A549 (cell line): Measurements from ENCODE around the gene FNIP1. TPM values are rescaled to one million over a fixed set of nuclear protein-coding genes. Genes with fewer than 3 reads are reported as not detected.

Experiments used
- ATAC-seq, 2 experiments: fragments of 200-7000 bp in 1 of 2; fragments of >200 bp in 1 of 2; cut with Nextera tagmentation in 1 of 2; cut with Tn5 transposase in 1 of 2; 3 replicates each; pipeline versions ENCODE4 v1.8.0 to v1.9.1; 2018 to 2020; ENCODE audit warnings: mild to moderate bottlenecking in 1 of 2, moderate library complexity in 1 of 2
- CTCF ChIA-PET: fragments of 300-600 bp; sonication (Branson Sonifier 250); formaldehyde crosslinking; extraction: SDS; loops from one replicate; lab custom pipeline; 2021; ENCODE audit warnings: antibody characterized with exemption, inconsistent platforms; lab: Yijun Ruan, JAX
- POLR2A ChIA-PET: fragments of 350-600 bp; formaldehyde crosslinking; extraction: SDS; loops from one replicate; lab custom pipeline; 2021; ENCODE audit warnings: antibody characterized with exemption, inconsistent platforms; lab: Yijun Ruan, JAX
- DNase-seq, 2 experiments: peaks; one replicate each; pipeline versions ENCODE4 v3.0.0 to v3.0.0-alpha.2; 2011 to 2016; ENCODE audit warnings: low read depth in 1 of 2, low spot score in 1 of 2
- FAIRE-seq: peaks from 2 replicates; lab custom pipeline; 2011; peaks lifted over from hg19 to GRCh38; lab: Jason Lieb, UNC
- H3K27ac ChIP-seq, 2 experiments: fragments of >200 bp; sonication (Bioruptor Twin); formaldehyde crosslinking; 3 replicates each; pipeline ENCODE4 v1.5.1; 2016 to 2017
- H3K4me1 ChIP-seq: fragments of >200 bp; sonication (Bioruptor Twin); formaldehyde crosslinking; 3 replicates; pipeline ENCODE4 v1.6.1; 2016
- H3K4me2 ChIP-seq: fragments of >200 bp; sonication (Bioruptor Twin); formaldehyde crosslinking; 3 replicates; pipeline ENCODE4 v1.6.1; 2016
- H3K4me3 ChIP-seq: fragments of >200 bp; sonication (Bioruptor Twin); formaldehyde crosslinking; 3 replicates; pipeline ENCODE4 v1.5.1; 2016
- H3K9me3 ChIP-seq: fragments of >200 bp; sonication (Bioruptor Twin); formaldehyde crosslinking; 3 replicates; pipeline ENCODE4 v1.6.1; 2016
- CHD4 ChIP-seq: fragments of 200-600 bp; sonication (generic); IDR thresholded peaks from 2 replicates; pipeline ENCODE4 v1.6.1; 2016; ENCODE audit warnings: antibody characterized with exemption, mild to moderate bottlenecking, borderline replicate concordance
- EHMT2 ChIP-seq: fragments of 200-600 bp; sonication (generic); IDR thresholded peaks from 2 replicates; pipeline ENCODE4 v1.6.1; 2016; ENCODE audit warnings: antibody characterized with exemption, low read depth, mild to moderate bottlenecking, moderate library complexity
- FOXS1 ChIP-seq: fragments of 250-450 bp; sonication (Bioruptor Pico); IDR thresholded peaks from 2 replicates; pipeline ENCODE4 v1.5.0; 2020; ENCODE audit warnings: mild to moderate bottlenecking, moderate library complexity
- HMGXB4 ChIP-seq: fragments of 250-450 bp; sonication (Bioruptor Pico); IDR thresholded peaks from 2 replicates; pipeline ENCODE4 v1.5.0; 2021; ENCODE audit warnings: mild to moderate bottlenecking, moderate library complexity, borderline replicate concordance
- KDM5A ChIP-seq: fragments of 200-600 bp; sonication (generic); IDR thresholded peaks from 2 replicates; pipeline ENCODE4 v1.6.1; 2016; ENCODE audit warnings: antibody characterized with exemption, mild to moderate bottlenecking
- MAFK ChIP-seq: fragments of 450-650 bp; IDR thresholded peaks from 2 replicates; pipeline ENCODE4 v1.6.1; 2014; ENCODE audit not compliant: partially characterized antibody
- MAX ChIP-seq: IDR thresholded peaks from 2 replicates; pipeline ENCODE4 v1.6.1; 2012
- NR3C1 ChIP-seq: fragments of >200 bp; sonication (Bioruptor Twin); formaldehyde crosslinking; IDR thresholded peaks from 3 replicates; pipeline ENCODE4 v1.6.1; 2017
- POLR2AphosphoS2 ChIP-seq: conservative IDR thresholded peaks from 2 replicates; pipeline ENCODE4 v1.6.1; 2012; ENCODE audit warnings: low read length, improper control_type of control experiment, inconsistent platforms
- RAD21 ChIP-seq, 2 experiments: fragments of >200 bp in 1 of 2; sonication (Bioruptor Twin) in 1 of 2; formaldehyde crosslinking in 1 of 2; IDR thresholded peaks in 1 of 2; conservative IDR thresholded peaks in 1 of 2; 2 replicates in 1 of 2; 3 replicates in 1 of 2; pipeline ENCODE4 v1.6.1; 2012 to 2018; ENCODE audit warnings: inconsistent platforms in 1 of 2
- REST ChIP-seq: fragments of 200-600 bp; sonication (generic); IDR thresholded peaks from 2 replicates; pipeline ENCODE4 v1.6.1; 2016; ENCODE audit warnings: antibody characterized with exemption, mild to moderate bottlenecking, moderate library complexity
- ZC3H11A ChIP-seq: fragments of 450-650 bp; IDR thresholded peaks from 2 replicates; pipeline ENCODE4 v1.6.1; 2014; ENCODE audit warnings: antibody characterized with exemption, mild to moderate bottlenecking
- ZSCAN20 ChIP-seq: fragments of 250-450 bp; sonication (Bioruptor Pico); IDR thresholded peaks from 2 replicates; pipeline ENCODE4 v1.8.0; 2022; ENCODE audit warnings: mild to moderate bottlenecking, moderate library complexity
- WGBS: methylation state at CpG from one replicate; pipeline ENCODE4 v1.1.6; 2017; ENCODE audit errors: missing lambda C conversion rate; 5-methylcytosine and 5-hydroxymethylcytosine counted together
- polyA plus RNA-seq, 4 experiments: library from polyadenylated mRNA; depleted of rRNA in 3 of 4; stranded (reverse); fragments of >200 nt; fragmentation: RNase III in 1 of 4; extraction: RNeasy Plus Mini Kit Qiagen cat#74134 plus additional on column Dnase treatment in 1 of 4; gene quantifications; 2 replicates in 3 of 4; 3 replicates in 1 of 4; pipeline ENCODE4 v1.2.3, GENCODE V29; 2011 to 2017
- TF ChIP-seq, protein P1 (sequence below): fragments of 250-450 bp; sonication (Bioruptor Pico); IDR thresholded peaks from 2 replicates; pipeline ENCODE4 v1.5.0; 2020; ENCODE audit warnings: low read depth, mild to moderate bottlenecking, moderate library complexity

Gene FNIP1
- polyA plus RNA-seq, 2 of the 4 experiments (the other 2 are of a cell fraction): 7.5 to 9.6 TPM

- no peak for TF ChIP-seq REST
- no peak for TF ChIP-seq RAD21 (conservative IDR thresholded peaks at IDR 0.05 in 1 of 2, IDR thresholded peaks at IDR 0.05 in 1 of 2)
- TF ChIP-seq, protein P1, sequence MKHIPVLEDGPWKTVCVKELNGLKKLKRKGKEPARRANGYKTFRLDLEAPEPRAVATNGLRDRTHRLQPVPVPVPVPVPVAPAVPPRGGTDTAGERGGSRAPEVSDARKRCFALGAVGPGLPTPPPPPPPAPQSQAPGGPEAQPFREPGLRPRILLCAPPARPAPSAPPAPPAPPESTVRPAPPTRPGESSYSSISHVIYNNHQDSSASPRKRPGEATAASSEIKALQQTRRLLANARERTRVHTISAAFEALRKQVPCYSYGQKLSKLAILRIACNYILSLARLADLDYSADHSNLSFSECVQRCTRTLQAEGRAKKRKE (CRISPR knock-in tag): no peak
These were observed 47.7 kb downstream of the FNIP1 start (continued) for GRCh38 chr5:131749138-131749537.

GRCh38 chr5:131747180-131748105 is 49.4 kb downstream of the FNIP1 start:
- WGBS: 94% methylated on average over 6 of the region's 6 CpGs
- Histone ChIP-seq H3K4me1 (peaks cover 17% of the 10 kb centered on the region), H3K27ac (no peak overlapping the region), H3K9me3 (no peaks in the 10 kb centered on the region), H3K4me2 (no peak overlapping the region), H3K4me3 (no peak overlapping the region)
- FAIRE-seq (no peak), DNase-seq (no peak), ATAC-seq (no peak)
- ChIA-PET CTCF (no interaction called here), POLR2A (no interaction called here)
- TF ChIP-seq POLR2AphosphoS2 (no peak), FOXS1 (no peak), KDM5A (no peak), MAFK (no peak), CHD4 (no peak)

GRCh38 chr5:131746423-131746822 is 50.4 kb downstream of the FNIP1 start:
- DNase-seq: no peak
- CTCF ChIA-PET: interaction anchor here (0.9 kb wide), 1 partner anchor 157 kb away, joined by 3 read pairs; no protein-coding TSS in a partner anchor
- POLR2A ChIA-PET: no interaction called here

GRCh38 chr5:131745703-131746102 is 51.1 kb downstream of the FNIP1 start:
- WGBS: 65% methylated on average over 4 of the region's 4 CpGs
- no peak for FAIRE-seq
- H3K4me2 ChIP-seq: peak overlapping the region; percentile 4; the same call in 1 of the 3 replicates
- TF ChIP-seq ZSCAN20 (CRISPR knock-in tag) (no peak), MAFK (peak; percentile 34)
- TF ChIP-seq, all 56 proteins: peak for 1
- ChIA-PET CTCF (interaction anchor here (0.9 kb wide), 1 partner anchor 156 kb away, joined by 3 read pairs; no protein-coding TSS in a partner anchor), POLR2A (no interaction called here)
- ATAC-seq (no peak), DNase-seq (no peak)
- H3K4me3 ChIP-seq: no peak overlapping the region
- no peaks in the 10 kb centered on the region for H3K9me3 ChIP-seq
- H3K27ac ChIP-seq: no peak overlapping the region
- H3K4me1 ChIP-seq: peaks cover 17% of the 10 kb centered on the region

More at GRCh38 chr5:131746423-131746822, 50.4 kb downstream of the FNIP1 start:
- Histone ChIP-seq H3K9me3 (no peaks in the 10 kb centered on the region), H3K4me2 (no peak overlapping the region)
- WGBS: 94% methylated on average over 4 of the region's 4 CpGs
- TF ChIP-seq ZSCAN20 (CRISPR knock-in tag): no peak
- TF ChIP-seq, all 56 proteins: peak for 0
- Histone ChIP-seq H3K27ac (no peak overlapping the region), H3K4me3 (no peak overlapping the region), H3K4me1 (peaks cover 17% of the 10 kb centered on the region)
- FAIRE-seq: no peak
- ATAC-seq: no peak

GRCh38 chr5:131745155-131745554 is 51.7 kb downstream of the FNIP1 start:
- no peak for ATAC-seq
- DNase-seq: no peak
- CTCF ChIA-PET: no interaction called here
- Histone ChIP-seq H3K4me1 (peaks cover 17% of the 10 kb centered on the region), H3K4me2 (no peak overlapping the region), H3K27ac (no peak overlapping the region), H3K4me3 (no peak overlapping the region), H3K9me3 (no peaks in the 10 kb centered on the region)
- 87% methylated on average over 3 of the region's 3 CpGs for WGBS
- POLR2A ChIA-PET: no interaction called here
- no peak for TF ChIP-seq FOXS1
- no peak for TF ChIP-seq HMGXB4
- TF ChIP-seq EHMT2: no peak
- no peak for TF ChIP-seq NR3C1
- TF ChIP-seq, protein P1 (CRISPR knock-in tag): no peak
- TF ChIP-seq MAX: no peak
- TF ChIP-seq ZC3H11A: no peak
- FAIRE-seq: no peak
